OCI-LY7 (cell line): ENCODE data around the gene SERPINH1. TPM values are rescaled to one million over a fixed set of nuclear protein-coding genes. Genes with fewer than 3 reads are reported as not detected.

Experiments
- BruUV-seq: library from RNA; stranded (reverse); fragments of 400-500 nt; replicated peaks from 2 replicates; lab custom pipeline; 2021; lab: Mats Ljungman, UMichigan
- CTCF ChIA-PET: fragments of 300-600 bp; sonication (Branson Sonifier 250); formaldehyde crosslinking; loops from one replicate; lab custom pipeline; 2022; ENCODE audit warnings: antibody characterized with exemption; ENCODE audit not compliant: unreplicated experiment; lab: Charles Lee
- POLR2A ChIA-PET: fragments of 300-600 bp; sonication (Branson Sonifier 250); formaldehyde crosslinking; loops from one replicate; lab custom pipeline; 2022; ENCODE audit warnings: antibody characterized with exemption; lab: Charles Lee
- DNase-seq: peaks from one replicate; pipeline ENCODE4 v3.0.0-alpha.2; 2015; ENCODE audit warnings: low spot score
- H2AFZ ChIP-seq: fragments of 200-600 bp; sonication (generic), shearing (Covaris generic); 2 replicates; pipeline ENCODE4 v1.6.1; 2014; ENCODE audit warnings: mild to moderate bottlenecking, antibody characterized with exemption, low read length, moderate library complexity
- H3K27ac ChIP-seq: fragments of 200-600 bp; sonication (generic); 2 replicates; pipeline ENCODE4 v1.5.1; 2014; ENCODE audit warnings: mixed run types, low read depth, mild to moderate bottlenecking, moderate library complexity, low read length, inconsistent platforms; ENCODE audit not compliant: poor library complexity, severe bottlenecking
- H3K36me3 ChIP-seq: fragments of 200-600 bp; sonication (generic); 2 replicates; pipeline ENCODE4 v1.6.1; 2014; ENCODE audit warnings: mild to moderate bottlenecking, antibody characterized with exemption, low read length, moderate library complexity, mixed read lengths; ENCODE audit not compliant: insufficient read depth
- H3K4me1 ChIP-seq: fragments of 200-600 bp; sonication (generic); 2 replicates; pipeline ENCODE4 v1.5.1; 2014; ENCODE audit warnings: mild to moderate bottlenecking, low read length; ENCODE audit not compliant: insufficient read depth, poor library complexity, severe bottlenecking
- H3K4me2 ChIP-seq: fragments of 200-600 bp; sonication (generic); 2 replicates; pipeline ENCODE4 v1.6.1; 2014; ENCODE audit warnings: mild to moderate bottlenecking, low read length
- H3K4me3 ChIP-seq: fragments of 200-600 bp; sonication (generic); 2 replicates; pipeline ENCODE4 v1.5.1; 2014; ENCODE audit warnings: mild to moderate bottlenecking, low read depth, low read length; ENCODE audit not compliant: poor library complexity, severe bottlenecking
- H3K79me2 ChIP-seq: fragments of 200-600 bp; sonication (generic); 2 replicates; pipeline ENCODE4 v1.6.1; 2016; ENCODE audit warnings: low read depth, mild to moderate bottlenecking, low read length, moderate library complexity, mixed read lengths; ENCODE audit not compliant: insufficient read depth
- H3K9me2 ChIP-seq: fragments of 200-600 bp; sonication (generic); 2 replicates; pipeline ENCODE4 v1.6.1; 2016; ENCODE audit warnings: mild to moderate bottlenecking, low read length, mixed read lengths; ENCODE audit not compliant: insufficient read depth
- H3K9me3 ChIP-seq: fragments of 200-600 bp; sonication (generic); 2 replicates; pipeline ENCODE4 v1.6.1; 2014; ENCODE audit warnings: mild to moderate bottlenecking, mixed run types, low read length, mixed read lengths
- H4K20me1 ChIP-seq: fragments of 200-600 bp; sonication (generic); 2 replicates; pipeline ENCODE4 v1.6.1; 2014; ENCODE audit warnings: mild to moderate bottlenecking, antibody characterized with exemption, low read length, moderate library complexity, mixed read lengths; ENCODE audit not compliant: insufficient read depth
- CTCF ChIP-seq: fragments of 200-600 bp; sonication (generic); conservative IDR thresholded peaks from 2 replicates; pipeline ENCODE4 v1.5.1; 2014; ENCODE audit warnings: mild to moderate bottlenecking, antibody characterized with exemption, low read length, moderate library complexity, mixed read lengths
- EZH2phosphoT487 ChIP-seq: fragments of 200-600 bp; sonication (generic); IDR thresholded peaks from 2 replicates; pipeline ENCODE4 v1.6.1; 2018; ENCODE audit warnings: low read depth, borderline replicate concordance, mild to moderate bottlenecking, mixed run types, antibody characterized with exemption, low read length, moderate library complexity, mixed read lengths
- intact Hi-C: fragments of 100-400 bp; cut with micrococcal nuclease; formaldehyde crosslinking; loops from one replicate; pipeline ENCODE4 v1.10.0; 2022; ENCODE audit not compliant: unreplicated experiment
- total RNA-seq, 2 experiments: library from RNA; depleted of rRNA in 1 of 2; stranded (reverse); fragments of >200 nt in 1 of 2; shearing (Covaris generic) in 1 of 2; gene quantifications; 2 replicates each; pipeline ENCODE4 v1.2.3, GENCODE V29; 2014 to 2022

Gene SERPINH1
- total RNA-seq, 2 experiments from 2014 or later = not detected

- intact Hi-C loops = no loop called here
- ChIA-PET CTCF (no interaction called here), POLR2A (no interaction called here)
- Histone ChIP-seq H3K4me3 (no peak overlapping the region), H3K4me2 (no peak overlapping the region), H3K4me1 (no peaks in the 10 kb centered on the region), H2AFZ (no peak overlapping the region), H3K9me3 (no peaks in the 10 kb centered on the region), H4K20me1 (no peaks in the 10 kb centered on the region), H3K79me2 (no peaks in the 10 kb centered on the region), H3K27ac (no peak overlapping the region), H3K36me3 (no peaks in the 10 kb centered on the region), H3K9me2 (no peaks in the 10 kb centered on the region)
- no peak for DNase-seq
- TF ChIP-seq EZH2phosphoT487 (no peak), CTCF (no peak)
- no TSS peak for BruUV-seq
Observed at GRCh38 chr11:75579841-75580240, 17.8 kb downstream of the SERPINH1 start.

GRCh38 chr11:75582506-75582894 is 20.4 kb downstream of the SERPINH1 start:
- CTCF ChIA-PET = no interaction called here
- no peaks in the 10 kb centered on the region for H3K79me2 ChIP-seq
- H2AFZ ChIP-seq = no peak overlapping the region
- BruUV-seq = no TSS peak
- no peaks in the 10 kb centered on the region for H3K36me3 ChIP-seq
- H3K4me1 ChIP-seq = no peaks in the 10 kb centered on the region
- POLR2A ChIA-PET = no interaction called here
- H3K27ac ChIP-seq = no peak overlapping the region
- no peaks in the 10 kb centered on the region for H3K9me3 ChIP-seq
- no peak overlapping the region for H3K4me2 ChIP-seq
- no peak for DNase-seq
- no peak overlapping the region for H3K4me3 ChIP-seq
- H4K20me1 ChIP-seq = no peaks in the 10 kb centered on the region
- no peaks in the 10 kb centered on the region for H3K9me2 ChIP-seq
- TF ChIP-seq CTCF (no peak), EZH2phosphoT487 (no peak)
- intact Hi-C loops = no loop called here

- H2AFZ ChIP-seq = no peak overlapping the region
- no peaks in the 10 kb centered on the region for H3K9me3 ChIP-seq
- no peaks in the 10 kb centered on the region for H4K20me1 ChIP-seq
- intact Hi-C loops = no loop called here
- ChIA-PET POLR2A (no interaction called here), CTCF (no interaction called here)
- no peaks in the 10 kb centered on the region for H3K4me1 ChIP-seq
- H3K9me2 ChIP-seq = no peaks in the 10 kb centered on the region
- no peaks in the 10 kb centered on the region for H3K36me3 ChIP-seq
- no peak overlapping the region for H3K4me3 ChIP-seq
- H3K4me2 ChIP-seq = no peak overlapping the region
- no peaks in the 10 kb centered on the region for H3K79me2 ChIP-seq
- H3K27ac ChIP-seq = no peak overlapping the region
- BruUV-seq = no TSS peak
- TF ChIP-seq CTCF (no peak), EZH2phosphoT487 (no peak)
- DNase-seq = peak; percentile 12
Observed at GRCh38 chr11:75582895-75583717, 21.1 kb downstream of the SERPINH1 start.
